Skin of body (tissue), 2 donors: Measurements from ENCODE around the gene PRPS1. TPM values are rescaled to one million over a fixed set of nuclear protein-coding genes. Genes with fewer than 3 reads are reported as not detected.
"Not testable (repeated sequence)": the region's sequence is repeated elsewhere in the genome, so short reads cannot be mapped to it uniquely, and the experiment has no call there.

Experiments used
- DNase-seq: peaks from one replicate; lab custom pipeline; 2025; lab: John Stamatoyannopoulos, UW
- total RNA-seq: library from RNA; depleted of rRNA; stranded (reverse); fragments of >200 nt; gene quantifications from one replicate; pipeline ENCODE4 v1.2.3, GENCODE V29; 2014

The PRPS1 gene
- total RNA-seq, 1 donor from 2014 or later = 14.3 TPM

DNA sequence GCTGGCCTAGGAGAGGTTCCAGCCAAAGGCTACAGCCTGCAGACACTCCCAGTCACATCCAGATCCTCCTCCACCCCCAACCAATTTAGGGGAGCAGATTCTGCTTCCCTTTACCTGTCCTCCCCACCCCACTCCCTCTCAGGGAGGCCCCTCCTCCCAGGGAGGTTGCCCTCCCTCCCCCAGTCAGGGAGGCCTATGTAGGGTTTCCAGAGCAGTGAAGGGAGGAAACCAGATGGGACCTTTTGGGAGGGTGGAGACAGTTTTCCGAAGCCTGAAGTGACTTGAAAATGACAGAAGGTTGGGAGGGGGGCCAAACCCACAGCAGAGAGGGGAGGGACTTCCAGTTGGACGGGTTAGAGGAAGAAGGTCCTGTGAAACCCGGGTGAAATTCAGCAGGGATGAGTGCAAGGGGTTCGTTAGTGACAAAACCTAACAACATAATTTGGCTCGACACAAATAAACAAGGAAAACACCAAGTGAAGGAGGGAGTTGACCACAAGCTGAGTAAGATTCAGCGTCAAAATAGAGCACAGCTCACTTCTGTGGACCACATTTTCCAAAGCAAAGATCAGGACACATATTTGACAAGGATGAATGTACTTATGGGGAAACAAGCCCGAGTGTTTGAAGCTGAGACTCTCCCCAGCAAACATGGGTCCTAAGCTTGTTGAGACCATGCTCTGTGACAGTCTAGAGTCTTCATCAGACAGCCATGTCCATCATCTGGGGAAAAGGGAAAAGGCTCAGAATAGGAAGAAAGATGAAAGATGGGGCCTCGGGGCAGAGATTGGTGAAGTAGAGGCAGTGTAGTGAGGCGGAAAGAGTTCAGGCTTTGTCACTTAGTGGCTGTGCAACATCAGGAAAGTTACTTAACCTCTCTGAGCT lies 46.4 kb downstream of the PRPS1 start:
- peak; percentile 75 for DNase-seq

DNA sequence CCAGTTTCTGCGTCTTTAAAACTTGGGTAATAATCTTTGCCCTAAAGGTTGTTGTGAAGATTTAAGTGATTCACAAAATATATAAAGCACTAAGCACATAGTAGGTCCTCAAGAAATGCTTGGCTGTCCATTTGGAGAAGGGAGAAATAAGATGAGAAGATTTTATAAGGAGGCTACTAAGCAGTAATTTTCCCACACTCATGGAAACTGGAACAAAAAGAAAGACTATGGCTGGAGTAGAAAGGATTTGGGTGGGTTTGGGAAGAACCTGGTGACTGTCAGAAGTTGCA lies 47.0 kb downstream of the PRPS1 start:
- DNase-seq = no peak

DNA sequence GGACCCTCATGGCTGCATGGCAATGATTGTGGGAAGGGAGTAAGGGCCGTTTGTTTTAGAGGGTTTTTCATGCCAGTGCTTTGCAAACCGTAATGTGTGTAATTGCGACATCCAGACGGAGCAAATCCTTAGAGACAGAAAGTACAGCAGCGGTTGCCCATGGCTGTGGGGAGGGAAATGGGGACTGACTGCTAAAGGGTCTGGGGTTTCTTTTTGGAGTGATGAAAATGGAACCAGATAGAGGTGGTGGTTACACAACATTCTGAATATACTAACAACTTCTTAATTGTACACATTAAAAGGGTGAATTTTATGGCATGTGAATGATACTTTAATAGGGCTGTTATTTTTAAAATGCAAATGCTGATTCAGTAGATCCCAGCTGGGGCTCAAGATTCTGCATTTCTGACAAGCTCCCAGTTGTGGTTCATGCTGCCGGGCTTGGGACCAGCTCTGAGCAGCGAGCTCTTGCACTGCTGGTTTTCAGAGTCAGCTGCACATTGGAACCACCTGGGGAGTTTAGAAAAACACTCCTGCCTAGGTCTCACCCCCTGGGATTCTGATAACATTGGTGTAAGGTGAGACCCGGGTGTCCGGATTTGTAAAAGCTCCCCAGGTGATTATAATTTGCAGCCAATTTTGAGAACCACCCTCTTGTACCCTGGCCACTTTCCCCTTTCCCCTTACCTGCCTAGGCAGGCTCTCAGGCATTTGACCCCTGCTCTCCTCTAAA lies 47.7 kb downstream of the PRPS1 start:
- no peak for DNase-seq

DNA sequence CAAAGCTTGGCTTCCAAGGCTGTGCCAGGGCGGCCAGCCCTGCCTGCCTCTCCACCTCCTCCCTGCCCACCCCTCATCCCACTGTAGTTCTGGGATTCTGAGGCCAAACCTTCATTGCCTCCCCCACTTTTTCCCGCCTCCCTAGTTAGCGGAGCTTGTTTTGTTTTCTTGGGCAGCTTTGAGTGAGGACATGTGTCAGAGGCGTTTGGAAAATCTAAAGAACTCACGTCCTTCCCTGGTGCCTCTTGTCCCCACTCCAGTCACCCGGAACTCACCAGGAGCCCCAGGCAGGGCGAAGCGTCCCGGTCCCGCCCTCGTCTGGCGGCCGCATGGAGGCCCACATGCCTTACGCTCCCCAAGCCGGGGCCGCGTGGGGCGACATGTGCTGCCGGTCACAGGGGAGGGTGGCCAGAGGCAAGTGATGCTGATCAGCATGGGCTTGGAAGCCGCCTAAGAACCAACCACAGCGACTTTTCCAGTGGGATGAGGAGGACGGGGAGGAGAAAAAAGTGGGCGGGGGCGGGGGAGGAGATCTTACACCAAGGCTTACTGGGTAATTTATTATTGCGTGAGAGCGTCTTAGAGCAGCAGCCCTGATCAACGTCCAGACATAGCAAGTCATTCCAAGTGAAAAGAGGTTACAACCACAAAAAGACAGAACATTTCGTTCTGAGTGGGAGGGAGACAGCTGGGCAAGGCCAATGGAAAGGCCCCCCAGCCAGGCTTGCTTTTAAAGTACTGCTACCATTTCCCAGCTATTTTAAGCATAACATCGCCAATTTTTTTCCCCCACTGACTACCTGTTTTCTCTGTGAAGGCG lies 48.5 kb downstream of the PRPS1 start:
- peak; percentile 62 for DNase-seq

DNA sequence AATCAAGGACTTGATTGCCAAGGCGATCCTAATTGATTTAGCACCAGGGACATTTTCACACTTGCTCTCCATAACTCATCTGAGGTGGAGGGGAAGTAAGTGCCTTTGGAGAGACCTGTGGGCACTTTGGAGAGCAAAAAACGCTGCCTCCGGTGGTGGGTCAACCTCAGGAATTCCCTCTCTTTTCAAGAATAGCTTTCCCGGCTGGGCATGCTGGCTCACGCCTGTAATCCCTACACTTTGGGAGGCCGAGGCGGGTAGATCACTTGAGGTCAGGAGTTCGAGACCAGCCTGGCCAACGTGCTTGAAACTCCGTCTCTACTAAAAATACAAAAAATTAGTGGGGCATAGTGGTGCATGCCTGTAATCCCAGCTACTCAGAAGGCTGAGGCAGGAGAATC lies 49.2 kb downstream of the PRPS1 start:
- no peak for DNase-seq

DNA sequence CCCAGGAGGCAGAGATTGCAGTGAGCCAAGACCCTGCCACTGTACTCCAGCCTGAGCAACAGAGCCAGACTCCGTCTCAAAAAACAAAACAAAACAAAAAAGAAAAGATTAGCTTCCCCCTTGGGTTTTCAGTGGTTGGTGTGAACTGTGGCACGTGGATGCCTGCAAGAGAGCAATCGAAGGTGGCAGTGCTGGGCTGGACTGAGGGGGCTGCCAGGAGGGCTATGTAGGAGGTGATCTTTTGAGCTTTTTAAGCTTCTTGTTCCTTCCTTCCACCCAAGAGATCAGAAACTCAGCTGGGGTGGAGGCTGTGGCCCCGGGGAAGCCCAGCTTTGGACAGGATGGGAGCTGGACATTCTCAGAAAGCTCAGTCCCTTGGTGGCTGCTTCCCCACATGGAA lies 49.6 kb downstream of the PRPS1 start:
- no peak for DNase-seq

DNA sequence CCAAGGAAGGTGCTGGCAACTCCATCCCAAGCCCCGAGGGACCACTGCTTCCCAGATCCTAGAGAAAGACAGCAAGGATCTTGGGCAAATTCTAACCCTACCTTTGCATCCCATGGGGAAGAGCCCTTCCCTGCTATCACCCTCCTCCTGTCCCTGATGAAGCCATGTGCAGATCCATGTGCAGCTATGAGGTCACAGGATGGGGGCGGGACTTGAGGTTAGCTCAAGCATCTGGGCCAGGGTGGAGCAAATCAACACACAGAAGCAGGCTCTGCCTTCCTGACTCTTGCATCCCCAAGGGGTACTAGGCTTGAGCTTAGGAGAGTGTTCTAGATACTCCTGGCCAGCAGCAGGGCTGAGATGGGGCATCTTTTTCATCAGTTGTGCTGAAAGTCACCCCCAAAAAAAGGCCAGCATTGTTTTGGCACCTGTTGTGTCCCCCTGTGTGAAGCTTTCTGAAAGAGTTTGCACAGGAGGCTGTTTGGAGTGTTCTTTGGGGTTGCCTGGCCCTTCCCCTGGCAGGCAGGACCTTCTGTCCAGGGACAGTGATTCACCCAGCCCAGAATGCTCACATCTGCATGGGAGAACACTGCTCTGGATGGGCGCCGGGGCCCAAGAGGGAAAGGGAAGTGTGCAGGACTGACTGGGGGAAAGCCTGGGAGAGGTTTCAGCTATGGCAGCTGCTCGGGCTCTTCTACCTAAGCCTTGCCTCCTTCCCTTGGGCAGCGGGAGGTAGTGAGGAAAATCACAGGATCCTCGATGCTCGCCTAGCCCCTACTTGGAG lies 50.8 kb downstream of the PRPS1 start:
- no peak for DNase-seq

DNA sequence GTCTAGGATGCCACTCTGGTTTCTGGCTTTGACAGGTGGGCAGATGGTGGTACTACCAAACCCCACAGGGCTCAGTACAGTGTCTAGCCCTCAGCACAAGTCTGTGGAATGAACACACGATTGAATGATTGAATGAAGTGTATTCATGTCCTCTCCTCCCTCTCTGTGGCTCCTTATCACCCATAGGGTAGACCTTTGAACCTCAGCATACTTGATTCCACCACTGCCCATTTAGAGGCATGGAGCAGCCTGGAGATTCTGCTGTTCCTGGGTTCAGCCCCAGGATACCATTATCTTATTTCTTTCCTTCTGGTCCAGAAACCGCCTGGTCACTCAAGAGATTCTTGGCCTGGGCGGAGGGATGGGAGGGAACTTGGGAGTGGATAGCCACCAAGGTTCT lies 53.9 kb downstream of the PRPS1 start:
- DNase-seq = no peak

DNA sequence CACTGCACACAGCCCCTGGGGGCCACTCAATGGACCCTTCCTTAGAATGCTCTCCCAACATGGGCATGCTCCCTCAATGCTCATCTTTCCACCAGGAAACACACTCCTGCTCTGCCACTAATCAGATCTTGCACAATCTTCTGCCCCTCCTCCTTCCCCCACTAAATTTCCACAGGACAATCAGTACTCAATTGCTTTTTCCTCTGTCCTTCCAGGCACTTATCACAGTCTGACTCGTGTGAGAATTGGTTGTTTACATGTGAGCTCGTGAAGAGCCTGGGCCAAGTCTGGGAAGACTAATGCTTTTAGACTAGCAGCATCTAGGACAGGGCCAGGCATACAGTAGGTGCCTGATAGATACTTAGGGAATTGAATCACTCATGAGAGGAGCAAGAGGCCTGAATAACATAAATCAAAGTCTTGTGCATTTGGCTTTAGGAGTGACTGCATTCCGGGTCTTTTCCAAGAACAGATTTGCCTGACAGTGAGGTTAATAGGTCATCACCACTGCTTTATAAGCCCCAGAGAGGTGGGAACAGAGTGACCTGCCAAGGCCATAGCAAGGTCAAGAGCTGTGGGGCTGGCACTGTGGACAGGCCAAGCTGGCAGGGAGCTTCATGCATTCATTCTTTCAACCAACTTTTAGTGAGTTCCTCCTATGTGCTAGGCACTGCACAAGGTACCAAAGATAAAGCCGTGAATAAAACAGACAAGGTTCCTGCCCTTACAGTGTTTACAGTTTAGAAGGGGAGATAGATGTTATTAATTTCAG lies 55.0 kb downstream of the PRPS1 start:
- no peak for DNase-seq

DNA sequence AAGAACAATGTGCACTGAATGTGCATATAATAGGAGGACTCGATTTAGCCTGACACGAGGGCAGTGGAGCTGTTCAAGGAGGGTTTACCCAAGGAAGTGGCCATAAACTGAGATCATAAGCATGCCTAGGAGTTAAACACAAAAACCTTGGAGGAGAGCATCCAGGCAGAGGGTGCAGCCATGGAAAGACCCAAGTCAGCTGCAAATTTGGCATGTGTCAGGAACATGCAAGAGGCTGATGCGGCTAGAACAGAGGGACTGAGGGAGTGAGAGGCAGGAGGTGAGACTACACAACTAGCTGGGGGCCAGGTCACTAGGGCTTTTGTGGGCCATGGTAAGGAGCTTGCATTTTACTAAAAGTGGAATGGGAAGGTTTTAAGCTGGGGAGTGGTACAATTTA lies 55.6 kb downstream of the PRPS1 start:
- no peak for DNase-seq

DNA sequence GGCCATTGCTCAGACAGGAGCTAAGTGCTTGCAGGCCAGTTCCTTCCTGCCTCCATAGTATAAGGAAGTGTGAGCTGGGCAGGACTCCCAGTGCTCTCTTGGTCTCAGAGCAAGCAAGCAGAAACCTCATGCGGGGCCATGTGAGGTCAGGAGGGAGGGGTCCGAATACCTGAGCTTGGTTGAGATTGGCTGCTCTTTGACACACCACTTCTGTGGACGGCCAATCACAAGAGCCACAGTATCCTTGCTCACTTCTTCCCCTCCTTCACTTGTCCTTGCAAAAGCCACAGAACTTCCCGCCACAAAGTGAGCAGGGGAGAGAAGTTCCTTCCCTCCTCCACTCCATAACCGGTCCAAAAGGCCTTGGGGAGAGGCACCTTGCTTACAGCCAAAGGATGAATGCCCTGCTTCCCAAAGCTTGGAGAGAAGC lies 56.7 kb downstream of the PRPS1 start:
- no peak for DNase-seq

DNA sequence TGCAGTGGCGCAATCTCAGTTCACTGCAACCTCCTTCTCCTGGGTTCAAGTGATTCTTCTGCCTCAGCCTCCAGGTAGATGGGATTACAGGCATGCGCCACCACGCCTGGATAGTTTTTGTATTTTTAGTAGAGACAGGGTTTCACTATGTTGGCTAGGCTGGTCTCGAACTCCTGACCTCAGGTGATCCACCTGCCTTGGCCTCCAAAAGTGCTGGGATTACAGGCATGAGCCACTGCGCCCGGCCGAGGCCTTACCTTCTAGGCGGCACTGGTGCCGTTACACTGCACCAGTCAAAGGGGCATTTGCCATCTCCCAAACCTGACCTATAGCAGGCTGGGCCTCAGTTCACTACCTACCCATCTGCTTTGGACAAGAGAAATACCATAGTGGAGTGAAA lies 57.3 kb downstream of the PRPS1 start:
- DNase-seq = not testable (repeated sequence)

DNA sequence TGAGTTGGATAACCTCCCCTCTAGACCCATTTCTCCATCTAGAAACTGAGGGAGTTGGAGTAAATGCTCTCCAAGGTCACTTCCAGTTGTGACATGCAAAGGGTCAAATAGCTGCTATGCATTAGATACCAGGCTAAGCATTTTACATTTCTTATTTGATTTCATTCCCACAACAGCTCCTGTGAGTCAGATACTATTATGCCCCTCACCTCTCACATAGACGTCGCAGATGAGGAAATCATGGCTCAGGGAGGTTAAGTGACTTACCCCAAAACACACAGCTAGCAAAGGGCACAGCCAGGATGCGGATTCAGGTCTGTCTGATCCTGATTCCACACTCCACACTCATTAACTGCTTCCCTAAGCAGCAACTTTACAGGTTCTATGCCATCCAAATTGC lies 57.7 kb downstream of the PRPS1 start:
- DNase-seq = no peak

DNA sequence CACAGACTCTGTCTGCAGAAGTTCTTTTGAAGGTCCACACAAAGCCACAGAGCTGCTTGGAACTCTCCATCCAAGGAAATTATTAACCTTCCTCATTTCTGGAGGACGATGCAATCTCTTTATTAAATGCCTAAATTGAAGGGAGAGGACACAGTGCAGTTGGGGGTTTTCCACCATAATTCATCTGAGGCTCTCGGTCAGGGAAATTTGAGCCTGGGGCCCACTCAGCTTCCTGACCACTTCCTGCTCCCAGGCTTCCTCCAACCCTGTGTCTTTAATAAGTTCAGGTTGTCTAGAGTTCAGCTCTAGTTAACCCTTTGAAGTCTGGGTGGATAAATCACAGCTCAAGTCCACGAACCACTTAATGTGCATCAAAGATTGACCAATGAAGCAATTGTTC lies 58.5 kb downstream of the PRPS1 start:
- DNase-seq = no peak

DNA sequence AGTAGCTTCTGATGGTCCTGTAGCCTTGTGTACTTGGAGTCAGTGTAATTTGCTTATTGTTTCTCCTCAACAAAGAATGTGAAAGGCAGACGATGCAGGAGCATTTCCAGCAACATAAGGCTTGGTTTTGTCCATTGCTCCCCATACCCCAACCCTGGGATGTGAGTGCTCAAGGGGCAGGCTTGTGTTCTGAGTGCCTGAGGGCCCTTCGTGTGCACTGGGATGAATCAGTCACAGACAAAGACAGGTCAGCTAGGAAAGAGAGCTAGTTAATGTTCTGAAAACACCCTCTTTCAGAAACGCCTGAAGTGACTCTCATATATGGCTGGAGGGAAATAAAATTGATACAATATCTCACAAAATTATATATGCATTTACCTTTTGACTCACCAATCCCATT lies 59.1 kb downstream of the PRPS1 start:
- no peak for DNase-seq

DNA sequence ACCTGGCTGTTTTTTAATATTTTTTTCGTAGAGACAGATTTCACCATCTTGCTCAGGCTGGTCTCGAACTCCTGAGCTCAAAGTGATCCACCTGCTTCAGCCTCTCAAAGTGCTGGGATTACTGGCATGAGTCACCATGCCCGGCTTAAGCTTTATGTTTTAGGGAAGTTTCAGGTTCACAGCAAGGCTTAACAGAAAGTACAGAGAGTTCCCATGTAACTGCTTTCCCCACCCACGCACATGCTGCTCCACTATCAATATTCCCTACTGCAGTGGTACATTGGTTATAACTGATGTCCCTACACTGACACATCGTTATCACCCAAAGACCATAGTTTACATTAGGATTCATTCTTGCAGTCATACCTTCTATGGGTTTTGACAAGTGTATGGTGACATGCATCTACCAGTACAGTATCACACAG lies 62.7 kb downstream of the PRPS1 start:
- DNase-seq = no peak

DNA sequence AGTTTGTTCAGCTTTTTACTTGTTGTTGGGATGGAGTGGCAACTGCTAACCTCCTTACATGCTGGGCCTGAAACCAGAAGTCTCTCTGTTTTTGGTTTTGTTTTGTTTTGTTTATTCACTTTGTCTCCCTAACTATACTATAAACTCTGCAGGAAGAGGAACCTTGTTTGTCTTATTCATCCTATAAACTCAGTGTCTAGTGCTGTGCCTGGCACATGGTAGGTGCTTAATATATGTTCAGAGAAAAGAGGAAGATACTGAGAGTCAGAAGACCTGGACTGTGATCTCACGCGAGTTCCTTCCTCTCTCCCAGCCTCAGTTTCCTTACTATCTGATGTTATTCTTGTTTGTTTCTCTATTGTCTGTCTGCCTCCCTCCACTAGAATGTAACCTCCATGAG lies 71.3 kb downstream of the PRPS1 start:
- no peak for DNase-seq

DNA sequence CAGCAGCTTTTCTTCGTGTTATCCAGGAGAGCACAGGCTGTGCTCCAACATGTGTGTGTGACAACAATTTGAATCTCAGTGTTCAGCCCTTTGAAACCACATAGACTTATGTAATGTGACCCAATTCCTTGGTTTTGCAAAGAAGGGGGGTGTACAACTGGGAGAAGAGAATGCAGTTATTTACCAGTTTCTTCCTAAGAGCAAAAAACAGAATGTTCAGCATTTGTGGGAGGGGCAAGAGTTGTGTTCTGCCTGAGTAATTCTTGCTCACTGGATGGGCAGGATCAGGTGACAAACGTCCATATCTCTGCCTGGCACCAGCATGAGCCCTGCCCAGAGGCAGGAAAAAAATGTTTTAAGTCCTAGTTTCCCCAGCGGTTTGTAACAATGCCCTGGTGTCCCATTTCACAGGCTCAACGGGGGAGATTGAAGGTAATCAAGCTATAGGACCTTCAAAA lies 72.0 kb downstream of the PRPS1 start:
- no peak for DNase-seq
